Hypothalamus (tissue), 51 donors: Measurements from ENCODE around the gene ANXA2R.
A peak's percentile ranks its signal among the peaks of the same experiment; 100 is the strongest.

ENCODE experiments used
- DNase-seq, 51 donors: peaks; one replicate each; lab custom pipeline; 2025; lab: John Stamatoyannopoulos, UW

The ANXA2R gene

DNA sequence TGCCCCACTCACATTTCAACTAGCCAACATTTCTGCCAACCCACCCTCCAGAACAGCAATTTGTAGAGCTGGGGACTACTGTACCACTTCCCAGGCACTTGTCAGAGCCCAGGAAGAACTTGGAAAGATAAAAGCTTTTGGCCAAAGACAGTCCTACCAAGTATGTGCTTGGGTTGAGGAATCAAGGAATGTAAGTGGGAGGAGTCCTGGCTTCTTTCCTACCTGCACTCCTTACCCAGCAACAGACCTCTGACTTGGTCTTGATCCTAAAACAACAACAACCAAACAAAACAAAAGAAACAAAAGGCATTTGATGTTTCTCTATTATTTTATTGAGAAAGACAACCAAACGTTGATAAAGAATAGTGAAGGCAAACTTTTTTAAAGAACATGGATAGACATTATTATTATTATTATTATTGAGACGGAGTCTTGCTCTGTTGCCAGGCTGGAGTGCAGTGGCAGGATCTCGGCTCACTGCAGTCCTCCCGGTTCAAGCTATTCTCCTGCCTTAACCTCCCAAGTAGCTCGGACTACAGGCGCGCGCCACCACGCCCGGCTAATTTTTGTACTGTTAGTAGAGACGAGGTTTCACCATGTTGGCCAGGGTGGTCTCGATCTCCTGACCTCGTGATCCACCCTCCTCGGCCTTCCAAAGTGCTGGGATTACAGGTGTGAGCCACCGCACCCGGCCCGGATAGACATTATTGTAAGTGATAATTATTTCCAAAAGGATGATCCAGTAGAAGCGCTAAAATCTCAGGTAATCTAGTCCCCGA lies 33.5 kb downstream of the ANXA2R start:
- no peak for DNase-seq

DNA sequence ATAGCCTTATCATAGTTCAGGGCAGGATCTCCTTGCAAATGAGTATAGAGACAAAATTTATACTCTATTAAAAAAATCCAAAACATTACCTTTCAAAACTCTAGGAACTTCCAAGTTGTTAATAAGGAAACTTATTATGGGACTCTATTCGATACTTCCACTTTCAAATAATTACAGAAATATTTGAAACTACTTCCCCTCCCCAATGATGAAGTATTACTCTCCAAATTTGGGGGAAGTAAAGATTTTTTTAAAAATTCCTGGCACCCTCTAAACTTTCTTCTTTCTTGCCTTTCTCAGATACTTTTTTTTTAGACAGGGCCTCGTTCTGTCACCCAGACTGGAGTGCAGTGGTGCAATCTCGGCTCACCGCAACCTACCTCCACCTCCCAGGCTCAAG lies 35.1 kb downstream of the ANXA2R start:
- DNase-seq: no peak

DNA sequence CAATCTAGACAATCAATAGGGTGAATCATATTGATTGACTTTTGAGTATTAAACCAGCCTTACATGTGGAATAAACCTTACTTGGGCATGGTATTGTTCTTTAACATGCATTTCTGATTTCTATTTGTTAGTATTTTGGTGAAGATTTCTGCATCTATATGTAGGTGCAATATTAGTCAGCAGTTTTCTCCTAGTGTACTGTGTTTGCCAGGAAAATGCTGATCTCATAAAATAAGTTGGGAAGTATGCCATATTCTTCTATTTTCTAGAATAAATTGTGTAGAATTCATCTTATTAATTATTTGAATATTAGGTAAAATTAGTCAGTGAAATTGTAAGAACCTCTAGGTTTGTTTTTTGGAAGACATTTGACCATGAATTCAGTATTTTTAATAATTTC lies 38.4 kb downstream of the ANXA2R start:
- no peak for DNase-seq

DNA sequence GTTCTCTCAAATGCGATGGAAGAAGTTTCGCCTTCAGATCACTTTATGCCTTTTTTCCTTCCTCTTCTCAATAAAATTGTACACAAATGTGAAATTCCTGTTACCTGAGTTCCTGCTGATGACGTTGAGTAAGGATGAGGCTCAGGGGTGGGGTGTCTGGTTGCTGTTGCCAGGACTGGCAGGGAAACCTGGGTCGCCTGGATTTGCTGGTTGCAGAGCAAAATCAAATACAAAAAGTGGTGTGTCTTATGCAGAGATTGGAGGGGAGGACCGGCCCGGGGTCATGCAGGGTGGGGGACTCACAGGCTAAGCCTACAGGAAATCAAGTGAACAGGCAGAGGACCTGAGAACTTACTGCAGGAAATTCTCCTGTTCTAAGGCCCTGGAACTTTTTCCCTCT lies 39.2 kb downstream of the ANXA2R start:
- DNase-seq: no peak

DNA sequence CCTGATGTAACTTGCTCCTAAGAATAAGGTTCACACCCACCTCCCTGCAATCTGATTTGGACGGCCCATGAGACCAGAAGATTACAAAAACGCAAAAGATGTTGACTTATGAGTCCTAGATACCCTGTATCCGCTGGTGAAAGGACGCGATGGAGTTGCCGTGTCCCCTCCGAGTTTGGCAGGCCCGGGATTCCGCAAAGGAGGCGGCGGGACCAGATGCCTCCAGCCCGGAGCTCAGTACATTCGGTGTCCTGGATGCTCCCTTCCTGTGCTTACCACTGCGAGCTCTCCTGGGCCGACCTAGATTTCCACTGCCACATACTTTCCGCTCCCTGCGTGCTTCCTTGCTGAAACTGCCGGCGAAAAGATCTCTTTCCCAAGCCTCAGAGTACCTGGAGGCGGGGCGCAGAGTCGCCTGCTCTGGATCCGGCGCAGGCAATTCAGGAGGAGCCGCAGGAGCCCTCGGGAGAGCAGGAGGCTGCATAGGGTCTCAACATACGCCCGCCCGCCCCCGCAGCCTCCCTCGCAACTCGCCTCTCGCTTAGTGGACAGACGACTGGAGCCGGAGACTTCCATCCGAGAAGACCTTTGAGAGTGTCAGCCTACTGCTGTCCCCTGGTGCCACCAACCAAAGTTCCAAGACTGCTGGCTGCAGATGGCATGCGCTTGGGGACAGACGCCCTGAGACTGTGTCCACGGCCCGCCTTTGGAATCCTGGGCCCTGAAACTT lies 39.8 kb downstream of the ANXA2R start:
- DNase-seq: no peak

DNA sequence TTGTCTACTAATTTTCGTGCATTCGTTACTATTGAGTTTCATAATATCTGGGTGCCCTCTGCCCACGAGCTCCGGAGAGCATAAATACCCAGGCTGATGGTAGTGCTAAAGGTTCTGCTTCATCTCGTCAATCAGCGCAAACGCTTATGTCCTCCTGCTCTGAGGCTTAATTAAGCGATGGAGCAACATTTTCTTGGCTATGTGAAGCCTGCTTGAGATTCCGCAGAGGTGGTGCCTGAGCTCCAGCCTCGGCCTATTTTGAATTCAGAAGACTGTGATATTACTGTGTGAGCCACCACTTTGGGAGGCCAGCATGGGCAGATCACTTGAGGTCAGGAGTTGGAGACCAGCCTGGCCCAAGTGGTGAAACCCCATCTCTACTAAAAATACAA lies 44.8 kb downstream of the ANXA2R start:
- no peak for DNase-seq

DNA sequence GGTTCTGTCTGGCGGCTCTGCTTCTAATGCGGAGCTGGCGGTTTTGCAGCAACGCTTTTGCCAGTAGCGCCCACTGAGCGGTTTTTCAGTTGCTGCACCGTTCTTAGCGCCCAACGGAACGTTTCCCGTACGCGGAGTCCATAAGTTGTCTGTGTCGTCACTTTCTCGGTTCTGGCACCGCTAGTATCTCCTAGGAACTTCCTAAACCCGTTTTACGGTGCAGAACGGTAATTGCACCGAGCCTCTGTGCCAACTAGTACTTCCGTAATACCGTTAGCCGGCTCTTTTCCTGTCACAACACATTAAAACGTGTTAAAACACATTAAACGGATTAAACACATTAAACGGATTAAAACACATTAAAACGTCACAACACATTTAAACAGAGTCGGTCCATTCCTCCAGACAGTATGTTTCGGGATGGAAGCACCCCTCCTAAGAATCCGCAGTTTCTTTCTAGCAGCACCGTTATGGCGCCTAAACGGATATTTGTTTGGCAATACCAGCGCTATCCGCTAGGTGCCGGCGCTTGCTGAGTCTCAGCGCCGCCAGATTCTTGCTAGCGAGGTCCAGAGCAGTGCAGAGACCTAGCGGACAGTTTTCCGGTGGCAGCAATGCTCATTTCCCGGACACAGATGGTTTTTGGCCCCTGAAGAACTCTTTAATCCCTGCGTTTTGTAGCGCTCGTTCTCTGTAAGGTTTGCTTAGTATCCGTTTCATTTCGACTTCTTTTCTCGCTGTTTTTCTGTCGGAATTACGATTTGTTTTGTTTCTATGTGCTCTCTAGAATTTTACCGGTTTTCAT lies 45.4 kb downstream of the ANXA2R start:
- peak in 29 of 51 donors; percentile 10 to 68 (median 38) for DNase-seq

DNA sequence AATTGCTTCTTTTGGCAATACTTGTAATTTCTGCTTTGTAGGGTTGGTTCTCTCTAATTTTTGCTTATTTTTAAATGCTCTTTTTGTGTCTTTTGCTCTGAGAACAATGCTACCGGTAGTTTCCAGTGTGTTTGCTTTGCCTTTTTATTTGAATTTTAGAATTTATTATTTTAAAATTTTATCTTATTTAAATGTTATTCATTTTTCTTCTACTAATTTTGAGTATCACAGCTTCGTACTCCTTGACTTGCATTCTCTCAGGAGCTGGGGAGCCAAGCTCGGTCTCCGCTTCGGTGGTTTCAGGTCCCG lies 45.9 kb downstream of the ANXA2R start:
- DNase-seq: no peak

DNA sequence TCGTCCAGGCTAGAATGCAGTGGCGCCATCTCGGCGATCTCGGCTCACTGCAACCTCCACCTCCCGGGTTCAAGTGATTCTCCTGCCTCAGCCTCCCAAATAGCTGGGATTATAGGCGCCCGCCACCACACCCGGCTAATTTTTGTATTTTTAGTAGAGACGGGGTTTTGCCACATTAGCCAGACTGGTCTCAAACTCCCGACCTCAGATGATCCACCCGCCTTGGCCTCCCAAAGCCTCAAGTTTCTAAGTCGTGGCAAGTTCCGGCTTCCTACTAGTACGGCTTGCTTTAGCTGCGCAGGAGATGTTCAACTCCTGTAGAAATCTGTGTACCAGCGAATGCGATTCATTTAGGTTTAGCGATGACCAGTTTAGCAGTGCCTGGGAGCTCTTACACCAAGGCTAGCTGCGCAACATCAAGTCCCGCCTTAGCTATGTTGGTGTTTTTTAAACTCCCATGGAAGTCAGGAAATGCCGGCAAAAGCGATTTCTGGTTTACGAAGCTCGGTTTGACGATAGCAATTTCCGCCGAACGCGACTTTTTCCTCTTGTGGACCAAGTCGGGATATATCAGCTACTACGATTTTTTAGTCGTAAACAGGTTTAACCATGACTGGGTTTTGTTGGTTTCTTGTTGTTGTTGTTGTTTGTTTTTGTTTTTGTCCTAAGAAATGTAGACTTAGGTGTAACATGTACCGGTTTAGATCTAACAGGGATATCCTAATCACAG lies 46.4 kb downstream of the ANXA2R start:
- no peak for DNase-seq

DNA sequence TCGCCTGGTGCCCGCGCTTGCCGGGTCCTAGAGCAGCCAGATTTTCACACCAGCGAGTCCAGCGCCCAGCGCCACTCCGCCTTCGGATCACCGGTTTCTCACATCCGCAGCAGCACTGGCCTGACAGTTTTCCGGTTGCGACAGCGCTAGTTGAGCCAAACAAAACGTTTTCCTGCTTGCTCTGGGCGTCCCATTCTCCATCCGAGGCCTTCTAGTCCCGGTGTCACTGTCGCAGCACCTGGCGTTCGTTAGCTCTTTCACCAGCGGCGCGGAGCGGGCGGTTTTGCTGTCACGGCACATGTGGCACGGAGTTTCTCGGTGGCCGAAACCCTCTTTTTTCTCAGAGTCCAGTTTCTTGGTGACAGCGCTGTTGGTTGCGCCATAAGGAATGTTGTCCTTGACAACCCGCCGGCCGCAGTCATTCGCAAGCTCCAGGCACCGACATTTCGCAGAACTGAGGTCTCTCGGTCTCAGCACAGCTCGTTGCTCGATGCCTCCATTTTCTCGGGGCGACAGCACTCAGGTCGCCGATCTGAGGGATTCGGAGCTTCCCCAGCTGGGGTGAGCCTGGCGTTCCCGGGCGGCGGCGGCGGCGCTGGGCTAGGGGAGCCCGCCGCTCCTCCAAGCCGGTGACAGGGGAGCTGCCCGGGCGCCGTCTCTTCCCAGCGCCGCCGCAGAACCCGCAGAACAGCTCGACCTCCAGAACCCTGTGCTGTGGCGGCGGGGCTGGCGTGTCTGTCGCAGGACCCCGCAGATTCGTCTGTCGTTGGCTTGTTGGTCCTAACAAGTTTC lies 47.8 kb downstream of the ANXA2R start:
- DNase-seq: peak in 11 of 51 donors; percentile 11 to 48 (median 19)

DNA sequence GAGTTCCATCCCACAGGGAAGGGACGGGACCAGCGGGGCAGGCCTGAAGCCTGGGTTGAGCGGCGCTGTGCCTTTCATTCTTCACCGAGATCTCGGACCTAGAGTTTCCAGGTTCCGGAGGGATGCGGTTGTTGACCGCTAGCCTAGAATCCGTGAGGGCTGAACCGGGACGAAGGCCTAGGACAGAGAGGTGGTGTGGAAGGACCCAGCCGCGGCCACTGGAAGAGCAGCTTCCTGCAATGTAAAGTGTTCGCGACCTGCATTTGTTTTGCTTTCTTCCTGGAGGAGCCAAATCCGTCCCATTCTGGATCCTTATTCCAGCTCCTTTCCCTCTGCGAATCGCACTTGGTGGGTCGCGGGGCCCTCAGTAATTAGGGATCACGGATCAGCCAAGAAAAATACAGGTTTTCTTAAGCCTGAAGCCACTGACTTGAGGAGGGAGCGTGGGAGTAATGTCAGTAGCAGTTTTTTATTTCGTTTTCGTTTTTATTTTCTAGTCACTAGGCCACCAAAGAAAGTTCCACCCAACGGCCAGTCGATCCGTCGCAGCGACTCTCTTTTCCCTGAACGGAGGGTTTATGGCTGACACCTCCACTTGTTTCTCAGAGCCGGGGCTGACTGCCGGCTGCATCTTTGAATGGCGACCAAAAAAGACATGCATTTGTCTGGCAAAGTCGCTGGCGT lies 48.6 kb downstream of the ANXA2R start:
- DNase-seq: no peak

DNA sequence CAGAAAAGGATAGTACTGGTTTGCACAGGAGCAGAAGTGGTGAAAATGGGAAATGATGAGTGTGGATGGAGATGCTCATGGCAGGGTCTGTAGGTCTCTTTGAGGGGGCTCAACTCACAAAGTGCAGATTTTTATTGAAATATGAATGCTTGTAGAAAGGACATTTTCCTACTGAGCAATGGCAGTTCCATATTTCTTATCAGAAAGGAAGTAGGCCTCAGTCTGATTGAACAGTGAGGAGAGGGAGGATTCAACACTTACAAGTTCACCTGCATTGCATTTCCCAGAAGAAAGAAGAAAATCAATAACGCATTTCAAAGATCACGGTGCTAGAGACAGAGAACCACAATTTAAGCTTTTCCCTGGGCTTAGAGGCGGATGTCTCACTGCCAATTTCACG lies 49.2 kb downstream of the ANXA2R start:
- DNase-seq: no peak
